ENCODE data around the gene HSPBP1.

GRCh38 chr19:55259540-55260210 is 20.2 kb downstream of the HSPBP1 start:
- TF ChIP-seq GATA2 (IDR thresholded peaks at IDR 0.05; ENCODE audit: low read depth, low read length) (no peak), GATA3 (IDR thresholded peaks at IDR 0.05; ENCODE audit: low read depth, low read length) (no peak)

Measured in SH-SY5Y (cell line).